ENCODE results near the gene DOCK3. TPM values are rescaled to one million over a fixed set of nuclear protein-coding genes. Genes with fewer than 3 reads are reported as not detected.

DOCK3 gene
- total RNA-seq, 1 experiment from 2014 or later = 8.3 TPM

DNA sequence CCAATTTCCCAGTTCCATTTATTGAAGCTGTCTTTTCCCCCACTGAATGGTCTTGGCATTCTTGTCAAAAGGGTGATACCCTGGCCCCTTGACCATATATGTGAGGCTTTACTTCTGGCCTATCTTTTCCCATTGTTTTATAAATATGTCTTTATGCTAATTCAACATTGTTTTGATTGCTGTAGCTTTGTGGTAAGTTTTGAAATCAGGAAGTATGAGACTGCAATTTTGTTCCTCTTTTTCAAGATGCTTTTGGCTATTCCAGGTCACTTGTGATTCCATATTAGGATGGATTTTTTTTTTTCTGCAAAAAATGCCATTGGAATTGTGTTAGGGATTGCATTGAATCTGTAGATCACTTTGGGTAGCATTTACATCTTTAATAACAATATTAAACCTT is 569.2 kb downstream of the DOCK3 start:
- Histone ChIP-seq H3K4me1 (ENCODE audit: insufficient read depth, low read length) (no peaks in the 10 kb centered on the region), H4K91ac (ENCODE audit: insufficient read length, low read depth, low read length) (no peak overlapping the region), H3K18ac (ENCODE audit: insufficient read length, low read depth, low read length) (no peak overlapping the region), H3K27ac (ENCODE audit: insufficient read length, low read depth, low read length) (no peak overlapping the region), H2BK120ac (ENCODE audit: low read depth, low read length, poor library complexity, severe bottlenecking) (no peak overlapping the region), H2BK15ac (ENCODE audit: low read depth, low read length) (no peak overlapping the region), H3K56ac (ENCODE audit: insufficient read length, low read depth, low read length) (no peak overlapping the region), H3K27me3 (ENCODE audit: insufficient read depth, low read length) (no peaks in the 10 kb centered on the region), H3K9me3 (ENCODE audit: control insufficient read depth, low read depth, low read length) (peaks cover 10% of the 10 kb centered on the region), H3K79me2 (ENCODE audit: insufficient read depth, low read length) (no peaks in the 10 kb centered on the region), H3K9ac (ENCODE audit: extremely low read depth, insufficient read length, low read length) (no peak overlapping the region), H2BK12ac (ENCODE audit: insufficient read length, low read depth, low read length) (no peak overlapping the region), H2AFZ (ENCODE audit: low read length) (no peak overlapping the region), H2AK5ac (ENCODE audit: insufficient read length, low read length) (no peak overlapping the region), H3K4me2 (ENCODE audit: insufficient read depth, insufficient read length, low read length) (no peak overlapping the region), H4K8ac (replicated peaks; ENCODE audit: insufficient read length, low read depth, low read length) (no peak overlapping the region), H4K20me1 (ENCODE audit: control insufficient read depth, insufficient read depth, insufficient read length) (no peaks in the 10 kb centered on the region), H3K14ac (ENCODE audit: insufficient read depth, low read length) (no peak overlapping the region), H2BK20ac (ENCODE audit: low read depth, low read length, poor library complexity, severe bottlenecking) (no peak overlapping the region), H3K4ac (ENCODE audit: low read depth, low read length) (no peak overlapping the region), H3K23ac (ENCODE audit: insufficient read length, low read depth, low read length) (no peak overlapping the region), H4K5ac (ENCODE audit: insufficient read length, low read depth, low read length) (no peak overlapping the region), H3K23me2 (ENCODE audit: insufficient read length, low read depth, low read length, poor library complexity, severe bottlenecking) (no peaks in the 10 kb centered on the region), H3T11ph (ENCODE audit: low read length) (no peak overlapping the region), H3K79me1 (ENCODE audit: insufficient read depth, low read depth, low read length, poor library complexity, severe bottlenecking) (no peaks in the 10 kb centered on the region), H2BK5ac (ENCODE audit: insufficient read length, low read length) (no peak overlapping the region)
- Mint-ChIP-seq H3K4me1 (no peaks in the 10 kb centered on the region), H3K36me3 (ENCODE audit: insufficient read depth in 1 of 3, low read depth in 3 of 3) (peaks cover 17 to 20% (median 19%) of the 10 kb centered on the region in 3 experiments), H3K9me3 (peaks cover 10 to 13% of the 10 kb centered on the region in 2 experiments), H3K27me3 (ENCODE audit: low read depth) (no peaks in the 10 kb centered on the region), H3K4me3 (no peak overlapping the region), H3K27ac (no peak overlapping the region)
- no peak for DNase-seq
- TF ChIP-seq, protein P1, sequence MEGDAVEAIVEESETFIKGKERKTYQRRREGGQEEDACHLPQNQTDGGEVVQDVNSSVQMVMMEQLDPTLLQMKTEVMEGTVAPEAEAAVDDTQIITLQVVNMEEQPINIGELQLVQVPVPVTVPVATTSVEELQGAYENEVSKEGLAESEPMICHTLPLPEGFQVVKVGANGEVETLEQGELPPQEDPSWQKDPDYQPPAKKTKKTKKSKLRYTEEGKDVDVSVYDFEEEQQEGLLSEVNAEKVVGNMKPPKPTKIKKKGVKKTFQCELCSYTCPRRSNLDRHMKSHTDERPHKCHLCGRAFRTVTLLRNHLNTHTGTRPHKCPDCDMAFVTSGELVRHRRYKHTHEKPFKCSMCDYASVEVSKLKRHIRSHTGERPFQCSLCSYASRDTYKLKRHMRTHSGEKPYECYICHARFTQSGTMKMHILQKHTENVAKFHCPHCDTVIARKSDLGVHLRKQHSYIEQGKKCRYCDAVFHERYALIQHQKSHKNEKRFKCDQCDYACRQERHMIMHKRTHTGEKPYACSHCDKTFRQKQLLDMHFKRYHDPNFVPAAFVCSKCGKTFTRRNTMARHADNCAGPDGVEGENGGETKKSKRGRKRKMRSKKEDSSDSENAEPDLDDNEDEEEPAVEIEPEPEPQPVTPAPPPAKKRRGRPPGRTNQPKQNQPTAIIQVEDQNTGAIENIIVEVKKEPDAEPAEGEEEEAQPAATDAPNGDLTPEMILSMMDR (conservative IDR thresholded peaks at IDR 0.05) = no peak

Data from H9 (cell line).